Measurements from ENCODE around the gene RAB26.

RAB26 gene

DNA sequence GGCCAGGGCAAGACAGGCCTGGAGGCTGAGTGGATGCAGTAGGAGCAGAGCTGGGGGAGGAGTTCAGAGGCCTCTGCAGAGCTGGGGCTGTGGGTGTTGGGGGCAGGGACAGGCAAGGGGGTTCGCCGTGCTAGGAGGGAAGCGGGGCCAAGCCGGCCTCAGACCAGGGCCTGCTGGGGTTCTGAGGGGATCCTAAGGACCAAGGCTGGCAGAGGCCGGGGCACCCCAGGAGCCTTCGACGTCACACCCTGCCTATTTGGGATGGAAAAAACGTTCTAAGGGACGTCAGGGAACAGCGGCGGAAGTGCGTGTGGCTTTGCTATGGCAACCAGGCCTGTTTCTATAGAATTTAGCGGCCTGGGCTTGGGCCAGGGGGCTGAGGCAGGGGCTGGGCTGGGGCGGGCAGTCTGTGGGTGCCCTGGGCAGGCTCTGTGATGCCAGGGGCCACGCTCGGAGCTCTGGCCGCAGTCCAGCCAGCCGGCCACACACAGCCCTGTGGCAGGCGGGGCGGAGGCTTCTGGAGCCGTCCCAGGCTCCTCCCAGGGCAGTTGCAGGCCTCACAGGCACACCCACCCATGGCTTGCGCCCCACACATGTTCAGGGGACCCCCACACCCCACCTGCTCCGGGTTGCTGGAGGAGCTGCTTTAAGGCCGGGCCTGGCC lies 10.9 kb downstream of the RAB26 start:
- DNase-seq, result peak in 9 of 14 donors; percentile 14 to 69 (median 45)

DNA sequence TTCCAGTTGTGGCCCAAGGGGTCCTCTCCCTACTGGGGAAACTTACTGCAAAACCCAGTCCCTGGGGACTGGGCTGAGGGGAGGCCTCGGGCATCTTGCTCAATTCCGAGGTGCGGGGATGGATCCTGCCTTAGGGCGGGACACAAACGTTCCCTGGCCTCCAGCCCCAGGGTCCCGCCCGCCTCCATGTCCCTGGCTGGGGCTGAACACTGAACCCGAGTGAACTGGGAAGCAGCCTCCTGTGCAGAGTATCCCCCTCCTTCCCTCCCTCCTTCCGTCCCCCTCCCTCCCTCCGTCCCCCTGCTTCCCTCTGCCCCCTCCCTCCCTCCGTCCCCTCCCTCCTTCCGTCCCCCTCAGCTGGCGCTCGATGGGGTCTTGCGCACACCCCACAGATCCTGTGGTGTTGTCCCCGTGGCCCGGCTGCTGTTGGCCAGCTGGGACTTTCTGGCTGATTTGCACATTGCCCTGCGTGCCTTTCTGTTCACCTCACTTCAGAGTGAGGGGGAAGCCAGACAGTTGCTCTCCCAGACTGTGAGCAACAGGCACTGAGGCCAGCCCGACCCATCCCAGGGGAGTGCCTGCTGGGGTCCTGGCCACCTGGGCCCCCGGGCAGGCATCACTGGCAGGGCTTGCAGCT lies 12.6 kb downstream of the RAB26 start:
- DNase-seq, result no peak

DNA sequence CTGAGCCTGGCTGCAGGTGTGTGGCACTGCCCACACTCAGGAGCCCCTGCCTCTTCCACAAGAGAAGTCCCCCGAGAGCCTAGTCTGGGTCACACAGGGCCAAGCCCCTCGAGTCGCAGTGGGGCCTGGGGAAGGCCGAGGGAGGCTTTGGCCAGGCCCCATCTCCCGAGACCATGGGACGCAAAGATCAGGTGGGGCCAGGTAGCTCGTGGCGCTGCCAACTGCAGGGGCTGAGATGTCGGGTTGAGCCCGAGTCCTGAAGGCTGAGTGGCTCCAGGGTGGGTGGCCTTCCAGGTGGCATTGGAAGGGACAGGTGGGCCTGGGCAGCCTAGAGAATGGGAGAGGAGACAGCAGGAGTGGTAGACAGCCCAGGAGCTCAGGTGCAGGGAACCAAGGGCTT lies 13.5 kb downstream of the RAB26 start:
- no peak for DNase-seq

DNA sequence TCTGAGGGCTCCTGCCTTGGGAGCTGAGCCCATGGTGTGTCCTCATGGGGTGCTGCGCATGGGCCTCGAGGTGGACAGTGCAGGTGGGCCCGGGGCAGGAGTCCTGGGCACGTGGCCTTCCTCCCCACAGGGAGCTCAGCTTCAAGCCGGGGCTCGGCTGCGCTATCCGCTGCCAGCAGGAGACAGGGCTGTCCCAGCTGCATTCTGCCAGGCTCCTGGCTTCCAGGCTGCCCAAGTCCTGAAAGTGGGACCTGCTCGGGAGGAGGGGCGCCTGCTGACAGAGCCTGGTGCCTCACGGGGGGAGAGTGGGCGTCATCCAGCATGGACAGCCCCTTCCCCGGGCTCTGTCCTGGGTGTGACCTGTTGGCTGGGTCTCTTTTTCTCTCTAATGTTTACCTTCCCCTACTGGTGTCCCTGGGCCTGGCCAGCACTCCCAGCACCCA lies 14.3 kb downstream of the RAB26 start:
- no peak for DNase-seq

DNA sequence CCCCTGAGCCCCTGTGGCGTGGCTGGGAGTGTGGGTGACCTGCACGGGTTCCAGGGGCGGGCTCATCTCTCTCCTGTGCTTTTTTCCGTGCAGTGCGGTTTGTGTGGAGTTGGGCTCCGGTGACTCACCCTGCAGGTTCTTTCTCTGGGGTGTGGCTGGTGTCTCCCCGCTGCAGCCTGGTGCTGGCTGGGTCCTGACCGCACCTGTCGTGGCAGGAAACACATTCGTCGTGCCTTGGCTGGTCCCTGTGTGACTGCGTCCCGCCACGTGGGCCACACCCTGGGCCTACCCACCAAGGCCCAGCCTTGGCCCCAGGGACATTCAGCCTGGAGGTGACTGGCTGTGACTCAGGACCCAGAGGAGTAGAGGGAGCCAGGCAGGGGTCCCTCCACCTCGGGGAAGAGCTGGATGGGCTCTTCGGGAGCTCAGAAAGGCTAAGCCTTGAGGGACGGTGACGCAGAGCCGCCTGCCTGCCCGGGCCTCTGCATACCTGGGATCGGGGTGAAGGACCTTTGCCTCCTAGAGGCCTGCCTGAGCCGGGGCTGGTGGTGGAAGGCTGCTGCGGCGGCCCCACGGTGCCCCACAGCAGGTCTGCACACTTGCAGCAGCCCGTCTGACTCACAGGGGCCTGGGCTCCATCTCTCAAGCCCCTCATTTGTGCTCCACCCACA lies 14.9 kb downstream of the RAB26 start:
- no peak for DNase-seq

DNA sequence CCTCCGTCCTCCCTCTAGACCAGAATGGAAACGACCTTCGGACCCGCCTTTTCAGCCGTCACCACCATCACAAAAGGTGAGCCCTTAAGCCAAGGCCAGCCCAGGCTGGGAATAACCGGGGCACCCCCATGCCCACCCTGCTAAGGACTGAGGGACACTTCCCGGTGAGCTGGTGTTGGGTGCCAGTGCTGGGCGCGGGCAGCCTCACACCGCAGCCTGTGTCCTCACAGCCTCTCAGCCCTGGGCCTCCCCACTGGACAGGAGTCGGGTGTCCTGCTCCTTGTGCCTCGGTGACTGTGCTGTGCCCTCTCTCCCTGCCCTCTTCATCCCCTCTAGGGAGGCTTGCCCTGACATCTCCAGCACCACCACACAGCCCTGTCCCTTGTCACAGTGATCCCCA lies 17.4 kb downstream of the RAB26 start:
- no peak for DNase-seq

DNA sequence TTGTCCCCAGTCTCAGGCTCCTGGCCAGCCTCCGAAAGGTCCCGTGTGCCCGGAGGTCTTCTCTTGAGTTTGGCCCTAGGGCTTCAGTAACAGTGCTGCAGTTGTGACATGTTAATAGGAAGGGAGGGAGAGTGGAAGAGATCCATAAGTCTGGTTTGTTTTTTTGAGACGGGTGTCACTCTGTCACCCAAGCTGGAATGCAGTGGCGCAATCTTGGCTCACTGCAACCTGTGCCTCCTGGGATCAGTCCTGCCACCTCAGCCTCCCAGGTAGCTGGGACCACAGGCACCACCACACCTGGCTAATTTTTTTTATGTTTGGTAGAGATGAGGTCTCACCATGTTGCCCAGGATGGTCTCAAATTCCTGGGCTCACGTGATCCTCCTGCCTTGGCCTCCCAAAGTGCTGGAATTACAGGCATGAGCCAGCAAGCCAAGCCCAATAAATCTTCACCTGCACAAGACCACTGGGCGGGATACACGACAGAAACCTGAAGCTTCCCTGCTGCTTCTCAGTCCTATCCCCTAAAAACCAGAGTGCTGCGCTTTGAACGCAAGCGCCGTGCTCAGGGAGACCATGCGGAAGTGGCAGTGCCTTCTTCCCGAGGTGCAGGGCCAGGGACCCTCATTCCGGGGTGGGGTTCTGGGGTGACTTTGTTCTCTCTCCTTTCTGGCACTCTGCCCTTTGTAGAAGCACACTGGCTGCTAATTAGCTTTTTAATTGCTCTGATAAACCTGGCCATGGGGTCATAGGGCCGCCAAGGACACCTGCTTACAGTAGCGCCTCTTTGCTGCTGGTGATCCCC lies 18.0 kb downstream of the RAB26 start:
- no peak for DNase-seq

DNA sequence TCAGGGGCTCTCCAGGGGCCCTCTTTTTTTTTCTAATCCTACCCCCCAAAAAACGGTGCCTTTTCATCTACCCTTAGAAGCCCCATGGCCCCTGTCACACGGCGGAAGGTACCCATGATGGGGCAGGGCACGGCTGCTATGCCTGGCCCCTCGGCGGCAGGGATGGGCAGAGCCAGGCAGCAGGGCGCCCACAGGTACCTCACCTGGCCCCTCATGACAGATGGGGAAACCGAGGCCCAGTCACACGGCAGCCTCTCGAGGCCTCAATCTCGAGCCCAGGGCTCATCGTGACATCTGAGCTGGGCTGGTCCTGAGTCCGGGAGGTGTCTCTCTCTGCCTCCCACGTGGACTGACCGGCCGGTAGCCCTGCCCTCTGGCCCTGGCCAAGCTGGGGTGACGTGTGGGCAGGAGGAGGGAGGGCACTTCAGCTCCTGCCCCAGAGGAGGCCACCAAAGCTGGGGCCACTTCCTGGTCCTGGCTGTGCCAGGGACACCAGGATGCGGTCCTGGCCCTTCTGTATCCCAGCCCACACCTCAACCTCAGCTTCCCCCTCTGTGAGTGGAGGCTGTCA lies 18.7 kb downstream of the RAB26 start:
- no peak for DNase-seq

DNA sequence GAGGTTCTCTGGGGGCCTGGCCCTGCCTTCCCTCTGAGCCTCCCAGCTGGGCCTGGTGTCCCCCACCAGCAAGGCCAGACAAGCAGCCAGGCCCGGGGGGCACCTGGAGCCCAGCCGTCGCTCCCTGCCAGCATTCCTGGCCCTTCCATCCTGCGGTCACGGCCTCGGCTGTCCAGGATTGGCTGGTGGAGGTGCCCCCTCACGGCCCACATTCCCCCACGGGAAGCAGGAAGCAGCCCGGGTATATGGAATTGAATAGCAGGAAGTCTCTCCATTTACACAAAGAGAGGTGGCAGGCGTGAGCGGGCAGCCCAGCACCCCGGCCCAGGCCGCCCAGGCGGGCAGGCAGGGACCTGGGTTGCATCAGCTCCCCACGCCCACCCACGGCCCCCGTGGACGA lies 21.7 kb downstream of the RAB26 start:
- no peak for DNase-seq

DNA sequence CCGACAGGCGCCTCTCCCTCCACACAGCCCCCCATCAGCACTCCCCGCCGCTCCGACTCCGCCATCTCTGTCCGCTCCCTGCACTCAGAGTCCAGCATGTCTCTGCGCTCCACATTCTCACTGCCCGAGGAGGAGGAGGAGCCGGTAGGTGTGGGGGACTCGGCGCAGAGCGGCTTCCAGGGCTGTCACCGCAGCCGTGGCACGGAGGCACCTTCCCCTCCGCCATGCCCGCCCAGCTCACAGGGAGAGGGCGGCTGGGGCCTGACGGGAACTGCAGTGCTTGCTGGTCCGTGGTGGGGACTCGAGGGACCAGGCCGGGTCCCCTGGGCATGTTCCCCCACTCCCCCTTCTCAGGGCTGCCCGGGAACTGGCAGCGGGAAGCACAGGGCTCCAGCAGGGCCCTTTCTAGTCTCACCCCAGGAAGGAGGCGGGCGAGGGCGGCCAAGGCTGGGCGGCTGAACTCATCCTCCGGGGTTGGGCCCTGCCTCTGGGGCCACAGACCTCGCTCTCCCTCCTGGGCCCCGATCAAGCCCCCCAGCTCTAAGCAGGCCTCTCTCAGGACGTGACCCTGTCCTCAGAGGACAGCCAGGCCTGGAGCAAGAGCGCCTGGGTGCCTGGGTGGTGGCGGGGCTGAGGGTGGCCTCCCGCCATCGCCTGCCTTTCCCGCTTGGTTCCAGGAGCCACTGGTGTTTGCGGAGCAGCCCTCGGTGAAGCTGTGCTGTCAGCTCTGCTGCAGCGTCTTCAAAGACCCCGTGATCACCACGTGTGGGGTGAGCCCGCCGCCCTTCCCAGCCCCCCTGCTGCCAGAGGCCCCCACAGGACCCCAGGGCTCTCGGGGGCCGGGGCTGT lies 22.4 kb downstream of the RAB26 start:
- DNase-seq, result no peak

DNA sequence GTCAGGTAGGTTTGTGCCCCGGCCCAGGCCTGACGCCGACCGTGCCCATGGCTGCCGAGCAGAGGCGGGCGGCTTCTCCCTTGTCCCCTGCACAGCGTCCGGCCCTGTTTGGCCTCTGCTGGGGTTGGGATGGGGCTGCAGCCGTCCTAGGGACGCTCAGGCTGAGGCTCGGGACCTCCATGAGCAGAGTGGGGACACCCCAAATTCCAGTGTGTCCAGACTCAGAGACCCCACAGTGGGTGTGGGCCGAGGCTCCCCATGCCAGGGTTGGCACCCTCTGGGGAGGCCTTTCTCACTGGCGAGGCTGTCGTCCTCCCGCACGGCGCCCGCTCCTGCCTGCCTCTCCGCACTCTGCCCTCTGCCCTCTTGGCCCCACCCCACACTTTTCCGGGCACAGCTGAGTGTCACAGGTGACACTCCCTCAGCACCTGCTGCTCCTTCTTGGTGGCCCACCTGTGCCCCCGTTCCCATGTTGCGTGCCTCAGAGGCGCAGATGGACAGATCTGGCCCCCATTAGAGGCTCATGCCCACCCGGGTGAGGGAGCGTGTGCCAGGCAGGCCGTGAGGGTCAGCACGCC lies 23.3 kb downstream of the RAB26 start:
- DNase-seq, result no peak

DNA sequence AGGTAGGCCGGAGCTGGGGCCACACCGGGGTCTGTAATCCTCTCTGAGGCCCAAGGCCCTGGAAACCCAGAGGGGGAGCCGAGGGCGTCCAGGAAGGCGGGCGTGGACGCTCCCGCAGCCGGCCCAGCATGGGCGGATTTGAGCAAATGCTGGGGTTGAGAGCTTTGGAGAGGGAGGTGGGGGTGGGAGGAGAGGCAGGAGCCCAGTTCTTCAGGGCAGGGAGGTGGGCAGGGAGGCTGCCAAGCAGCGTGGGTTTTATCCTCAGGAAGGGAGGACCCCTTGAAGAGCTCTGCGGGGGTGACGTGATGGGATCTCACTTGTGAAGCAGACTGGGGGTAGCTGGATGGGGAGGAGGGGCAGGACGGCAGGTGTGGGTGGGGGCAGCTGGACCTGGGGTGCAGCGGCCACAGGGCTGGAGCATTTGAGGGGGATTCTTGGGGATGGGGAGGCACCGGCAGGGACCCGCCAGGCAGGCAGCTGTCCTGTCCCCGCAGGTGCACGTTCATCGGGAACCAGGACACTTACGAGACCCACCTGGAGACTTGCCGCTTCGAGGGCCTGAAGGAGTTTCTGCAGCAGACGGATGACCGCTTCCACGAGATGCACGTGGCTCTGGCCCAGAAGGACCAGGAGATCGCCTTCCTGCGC lies 24.4 kb downstream of the RAB26 start:
- DNase-seq, result no peak

DNA sequence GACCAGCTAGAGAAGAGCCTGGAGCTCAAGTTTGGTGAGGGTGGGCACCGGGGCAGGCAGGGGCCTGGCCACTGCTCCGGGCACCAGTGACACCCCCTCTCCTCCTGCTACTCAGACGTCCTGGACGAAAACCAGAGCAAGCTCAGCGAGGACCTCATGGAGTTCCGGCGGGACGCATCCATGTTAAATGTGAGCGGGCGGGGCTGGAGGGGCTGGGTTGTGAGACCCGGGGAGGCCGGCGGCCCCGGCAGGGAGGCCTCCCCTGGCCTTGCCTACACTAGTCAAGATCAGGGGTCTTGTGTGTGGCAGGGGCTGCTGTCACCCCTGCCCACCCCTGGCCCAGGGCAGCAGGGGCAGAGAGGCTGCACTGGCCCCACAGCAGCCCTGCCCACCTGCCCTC lies 24.9 kb downstream of the RAB26 start:
- no peak for DNase-seq

DNA sequence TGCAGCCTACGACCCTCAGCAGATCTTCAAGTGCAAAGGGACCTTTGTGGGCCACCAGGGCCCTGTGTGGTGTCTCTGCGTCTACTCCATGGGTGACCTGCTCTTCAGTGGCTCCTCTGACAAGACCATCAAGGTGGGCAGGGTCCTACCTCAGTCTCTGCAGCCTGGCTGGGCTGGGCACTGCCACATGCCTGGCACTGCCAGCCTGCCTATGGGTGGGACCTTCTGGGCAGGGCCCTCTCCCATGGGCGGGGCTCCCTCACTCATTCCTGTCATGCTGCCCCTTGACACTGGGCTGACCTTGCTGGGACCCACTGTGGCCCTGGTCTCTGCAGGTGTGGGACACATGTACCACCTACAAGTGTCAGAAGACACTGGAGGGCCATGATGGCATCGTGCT lies 25.5 kb downstream of the RAB26 start:
- no peak for DNase-seq

DNA sequence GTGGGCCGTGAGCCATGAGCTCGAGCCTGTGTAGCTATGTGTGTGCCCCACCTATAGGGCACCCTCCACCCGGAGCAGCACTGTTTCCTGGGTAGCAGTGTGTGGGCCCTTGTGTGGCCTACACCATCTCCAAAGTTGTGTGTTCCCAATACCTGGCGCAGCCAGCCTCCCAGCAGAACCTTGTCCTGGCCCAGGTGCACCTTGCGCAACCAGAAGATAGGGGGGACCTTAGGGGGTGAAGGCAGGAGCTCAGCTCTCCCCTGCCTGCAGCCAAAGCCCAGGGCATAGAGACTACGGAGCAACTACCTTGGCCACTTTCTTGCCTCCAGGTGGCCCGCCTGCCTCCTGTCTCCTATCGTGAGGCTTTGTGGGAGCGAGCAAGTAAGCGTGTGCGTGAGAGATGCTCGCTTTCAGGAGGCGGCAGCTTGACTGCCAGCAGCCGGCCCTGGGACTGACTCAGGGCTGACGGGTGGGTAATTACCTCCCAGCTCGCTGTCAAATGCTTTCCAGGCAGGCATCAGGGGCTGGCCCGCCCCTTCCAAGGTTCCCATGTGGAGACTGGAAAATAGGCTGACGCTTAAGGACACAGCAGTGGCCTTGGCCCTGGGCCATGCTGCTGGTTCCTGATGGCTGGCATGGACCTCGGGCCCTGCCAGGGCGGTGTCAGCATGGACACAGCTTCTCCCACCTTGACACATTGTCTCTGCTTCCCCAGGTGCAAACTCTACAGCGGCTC lies 26.1 kb downstream of the RAB26 start:
- DNase-seq, result peak in 1 of 14 donors; percentile 56

DNA sequence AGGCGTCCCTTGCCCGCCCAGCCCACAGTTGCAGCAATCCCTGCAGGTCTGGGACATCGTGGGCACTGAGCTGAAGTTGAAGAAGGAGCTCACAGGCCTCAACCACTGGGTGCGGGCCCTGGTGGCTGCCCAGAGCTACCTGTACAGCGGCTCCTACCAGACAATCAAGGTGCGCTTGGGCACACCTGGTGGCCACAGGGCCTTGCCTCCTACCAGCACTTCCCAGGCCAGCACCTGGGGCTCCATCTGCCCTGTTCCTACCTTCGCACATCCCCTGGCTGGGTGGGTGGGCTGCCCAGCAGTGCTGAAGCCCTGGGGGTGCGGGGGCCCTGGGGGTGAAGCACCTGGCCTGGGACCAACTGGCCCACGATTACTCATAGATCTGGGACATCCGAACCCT lies 27.0 kb downstream of the RAB26 start:
- no peak for DNase-seq

DNA sequence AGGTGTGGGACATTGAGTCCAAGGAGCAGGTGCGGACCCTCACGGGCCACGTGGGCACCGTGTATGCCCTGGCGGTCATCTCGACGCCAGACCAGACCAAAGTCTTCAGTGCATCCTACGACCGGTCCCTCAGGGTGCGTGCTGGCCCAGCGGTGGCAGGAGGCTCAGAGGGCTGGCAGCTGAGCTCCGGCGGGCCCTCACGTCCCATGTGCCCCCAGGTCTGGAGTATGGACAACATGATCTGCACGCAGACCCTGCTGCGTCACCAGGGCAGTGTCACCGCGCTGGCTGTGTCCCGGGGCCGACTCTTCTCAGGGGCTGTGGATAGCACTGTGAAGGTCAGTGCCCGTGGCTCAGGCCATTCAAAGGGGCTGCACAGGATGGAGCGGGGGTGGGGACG lies 27.6 kb downstream of the RAB26 start:
- no peak for DNase-seq

DNA sequence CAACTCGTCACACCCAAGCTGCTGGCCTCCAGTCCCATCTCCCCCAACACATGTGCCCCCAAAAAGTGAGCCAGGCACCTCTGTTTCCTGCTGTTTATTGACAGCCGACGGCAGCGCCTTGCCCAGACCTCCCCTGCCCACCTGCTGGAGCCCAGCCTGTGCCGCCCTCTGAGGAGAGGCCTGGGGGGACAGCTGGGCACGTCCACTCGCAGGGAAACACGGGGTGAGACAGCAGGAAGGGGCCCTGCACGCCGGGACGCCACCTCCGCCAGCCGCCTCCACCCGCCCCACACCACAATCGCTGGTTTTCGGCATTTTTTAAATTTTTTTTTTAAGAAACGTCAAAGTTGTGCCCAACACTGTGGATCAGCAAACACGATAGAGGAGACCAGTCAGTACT lies 28.7 kb downstream of the RAB26 start:
- no peak for DNase-seq

DNA sequence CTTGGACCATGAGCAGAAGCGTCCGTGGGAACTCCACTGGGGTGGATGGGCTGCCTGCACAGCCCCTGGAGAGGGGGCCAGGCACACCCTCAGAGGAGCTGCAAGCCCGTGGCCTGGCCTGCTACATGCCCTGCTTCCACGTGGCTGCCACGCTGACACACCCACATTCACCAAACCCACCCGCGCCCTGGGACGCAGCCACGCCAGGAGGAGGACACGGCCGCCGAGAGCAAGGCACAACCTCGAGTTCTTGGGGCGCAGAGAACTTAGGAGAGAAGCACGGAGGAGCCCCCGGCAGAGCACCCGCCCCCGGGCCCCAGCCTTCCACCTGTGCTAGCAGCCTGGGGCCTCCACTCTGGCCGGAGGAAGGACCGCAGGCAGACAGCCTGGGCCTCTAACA lies 29.1 kb downstream of the RAB26 start:
- no peak for DNase-seq

All from C1 segment of cervical spinal cord (tissue), 14 donors.